HG03064 (cell line): Measurements from ENCODE around the gene SLC39A6.
A peak's percentile ranks its signal among the peaks of the same experiment; 100 is the strongest.
"Not testable (repeated sequence)": the region's sequence is repeated elsewhere in the genome, so short reads cannot be mapped to it uniquely, and the experiment has no call there.

Experiments used
- ATAC-seq: cut with Tn5 transposase; IDR thresholded peaks from one replicate; pipeline ENCODE4 v1.9.1; 2021; ENCODE audit warnings: low read depth; ENCODE audit not compliant: unreplicated experiment

Gene SLC39A6, protein sequence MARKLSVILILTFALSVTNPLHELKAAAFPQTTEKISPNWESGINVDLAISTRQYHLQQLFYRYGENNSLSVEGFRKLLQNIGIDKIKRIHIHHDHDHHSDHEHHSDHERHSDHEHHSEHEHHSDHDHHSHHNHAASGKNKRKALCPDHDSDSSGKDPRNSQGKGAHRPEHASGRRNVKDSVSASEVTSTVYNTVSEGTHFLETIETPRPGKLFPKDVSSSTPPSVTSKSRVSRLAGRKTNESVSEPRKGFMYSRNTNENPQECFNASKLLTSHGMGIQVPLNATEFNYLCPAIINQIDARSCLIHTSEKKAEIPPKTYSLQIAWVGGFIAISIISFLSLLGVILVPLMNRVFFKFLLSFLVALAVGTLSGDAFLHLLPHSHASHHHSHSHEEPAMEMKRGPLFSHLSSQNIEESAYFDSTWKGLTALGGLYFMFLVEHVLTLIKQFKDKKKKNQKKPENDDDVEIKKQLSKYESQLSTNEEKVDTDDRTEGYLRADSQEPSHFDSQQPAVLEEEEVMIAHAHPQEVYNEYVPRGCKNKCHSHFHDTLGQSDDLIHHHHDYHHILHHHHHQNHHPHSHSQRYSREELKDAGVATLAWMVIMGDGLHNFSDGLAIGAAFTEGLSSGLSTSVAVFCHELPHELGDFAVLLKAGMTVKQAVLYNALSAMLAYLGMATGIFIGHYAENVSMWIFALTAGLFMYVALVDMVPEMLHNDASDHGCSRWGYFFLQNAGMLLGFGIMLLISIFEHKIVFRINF

DNA sequence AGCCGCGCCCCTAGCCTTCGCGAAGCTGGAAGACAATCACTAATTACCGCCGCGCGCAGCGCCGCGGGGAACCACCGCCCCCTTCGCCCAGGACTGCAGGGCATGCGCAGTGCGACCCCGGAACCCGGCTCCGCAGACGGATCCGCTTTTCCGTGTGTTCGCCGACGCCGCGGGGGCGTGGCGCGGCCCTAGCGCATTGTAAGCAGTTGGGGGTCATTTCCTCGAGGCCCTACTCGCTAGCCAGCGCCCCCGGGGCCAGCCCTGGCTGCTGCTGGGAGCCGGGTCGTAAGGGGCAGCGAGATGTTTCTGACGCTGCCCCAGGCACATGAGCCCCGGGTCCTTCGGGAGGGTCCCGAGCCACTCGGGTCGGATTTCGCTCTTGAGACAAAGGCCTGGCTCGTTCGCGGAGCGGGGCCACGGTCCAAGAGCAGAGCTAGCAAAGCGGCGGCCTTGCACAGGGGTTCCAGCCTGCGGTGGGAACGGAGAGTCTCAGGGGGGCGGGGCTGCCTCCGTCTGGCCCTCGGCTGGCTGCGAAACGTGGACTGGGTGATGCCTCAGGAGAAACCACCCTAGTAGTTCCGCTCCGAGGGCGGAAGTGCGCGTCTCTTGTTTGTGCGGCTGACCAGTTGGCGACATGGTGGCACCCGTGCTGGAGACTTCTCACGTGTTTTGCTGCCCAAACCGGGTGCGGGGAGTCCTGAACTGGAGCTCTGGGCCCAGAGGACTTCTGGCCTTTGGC lies at the start of gene SLC39A6, which contains the start of gene ELP2:
SLC39A6 (minus strand) TSS at position 41 of the 739 bp plus-strand sequence. CDS start 2,333 bp downstream, outside the sequence.
ELP2 (plus strand) TSS at position 600 of the 739 bp plus-strand sequence; CDS start at position 635, 35 bp downstream.
- peak; percentile 93 for ATAC-seq

DNA sequence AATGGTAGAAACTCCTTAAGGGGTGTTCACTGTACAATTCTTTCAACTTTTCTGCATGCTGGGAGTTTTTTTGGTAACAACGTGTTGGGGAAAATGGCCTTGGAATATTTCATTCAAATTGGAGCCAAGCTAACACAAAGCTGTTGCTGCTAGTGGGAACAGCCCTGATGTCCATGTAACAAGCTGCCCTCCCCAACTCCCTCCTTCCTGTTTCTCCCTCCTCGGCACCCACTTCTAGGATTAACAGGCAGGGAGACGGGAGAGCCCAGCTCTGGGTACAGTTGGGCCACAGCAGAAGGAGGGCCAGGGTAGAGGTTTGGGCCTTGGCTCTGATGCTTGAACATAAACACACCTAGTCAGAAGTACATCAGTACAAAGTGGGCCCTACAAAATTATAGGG lies 48.8 kb upstream of the SLC39A6 start:
- ATAC-seq: no peak

- ATAC-seq: no peak
Measured at GRCh38 chr18:36176711-36177110, 47.6 kb upstream of the SLC39A6 start.

DNA sequence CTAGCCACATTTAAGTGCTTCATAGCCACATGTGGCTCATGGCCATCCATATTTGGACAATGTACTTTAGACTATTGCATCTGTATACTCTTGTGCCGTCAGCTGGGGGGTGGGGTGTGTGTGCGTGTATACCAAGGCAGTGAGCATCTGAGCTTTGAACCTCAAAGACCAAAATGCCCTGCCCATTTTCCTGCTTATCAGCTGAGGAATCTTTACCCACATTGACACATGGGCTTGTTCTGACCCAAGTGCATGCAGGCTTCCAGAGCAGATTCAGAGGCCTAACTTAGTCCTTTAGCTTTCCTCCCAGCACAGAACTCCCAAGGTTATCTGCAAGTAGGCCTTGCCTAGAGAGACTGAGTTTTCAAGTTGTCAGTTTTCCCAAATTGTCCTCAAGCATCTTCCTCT lies 47.0 kb upstream of the SLC39A6 start:
- ATAC-seq: no peak

DNA sequence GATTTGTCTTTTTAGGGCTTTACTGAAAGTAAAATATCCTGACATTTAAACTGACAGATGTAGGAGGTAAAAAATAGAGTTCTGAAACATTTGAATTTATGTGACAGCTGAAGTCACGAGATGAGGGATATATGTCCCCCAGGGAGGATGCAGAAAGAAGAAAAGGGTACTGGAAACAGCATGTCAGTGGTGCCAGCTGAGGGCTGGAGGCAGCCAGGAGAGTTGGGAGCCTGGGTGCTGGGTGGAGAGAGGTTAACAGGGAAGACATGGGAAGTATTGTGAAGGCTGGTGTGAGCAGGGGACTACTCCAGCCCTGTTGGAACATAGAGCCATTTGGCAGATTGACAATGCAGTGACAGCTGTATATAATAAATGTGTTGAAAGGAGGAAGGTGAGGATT lies 46.3 kb upstream of the SLC39A6 start:
- ATAC-seq: no peak

DNA sequence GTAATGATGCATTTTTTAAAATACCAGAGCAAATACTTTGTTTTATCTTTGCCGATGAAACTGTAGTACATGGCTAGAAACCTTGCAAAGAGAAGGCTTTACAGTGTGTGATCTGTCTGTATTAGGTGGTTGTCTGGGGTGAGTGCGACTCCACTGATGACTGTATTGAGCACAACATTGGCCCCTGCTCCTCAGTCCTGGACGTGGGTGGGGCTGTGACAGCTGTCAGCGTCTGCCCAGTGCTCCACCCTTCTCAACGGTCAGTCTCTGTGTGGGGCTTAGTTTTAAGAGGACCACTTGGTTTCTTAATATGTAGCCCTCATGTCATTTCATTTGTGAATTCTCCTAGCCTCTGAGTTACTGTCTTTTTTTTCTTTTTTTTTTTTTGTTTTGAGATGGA lies 40.8 kb upstream of the SLC39A6 start:
- ATAC-seq: no peak

DNA sequence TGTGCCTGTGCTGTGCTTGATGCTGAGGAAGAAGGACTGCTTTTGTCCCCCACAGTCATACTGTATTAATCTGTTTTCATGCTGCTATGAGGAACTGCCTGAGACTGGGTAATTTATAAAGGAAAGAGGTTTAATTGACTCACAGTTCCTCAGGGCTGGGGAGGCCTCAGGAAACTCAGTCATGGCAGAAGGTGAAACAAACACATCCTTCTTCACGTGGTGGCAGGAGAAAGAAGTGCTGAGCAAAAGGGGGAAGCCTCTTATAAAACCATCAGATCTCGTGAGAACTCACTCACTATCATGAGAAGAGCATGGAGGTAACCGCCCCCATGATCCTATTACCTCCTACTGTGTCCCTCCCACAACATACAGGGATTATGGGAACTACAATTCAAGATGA lies 39.2 kb upstream of the SLC39A6 start:
- not testable (repeated sequence) for ATAC-seq

DNA sequence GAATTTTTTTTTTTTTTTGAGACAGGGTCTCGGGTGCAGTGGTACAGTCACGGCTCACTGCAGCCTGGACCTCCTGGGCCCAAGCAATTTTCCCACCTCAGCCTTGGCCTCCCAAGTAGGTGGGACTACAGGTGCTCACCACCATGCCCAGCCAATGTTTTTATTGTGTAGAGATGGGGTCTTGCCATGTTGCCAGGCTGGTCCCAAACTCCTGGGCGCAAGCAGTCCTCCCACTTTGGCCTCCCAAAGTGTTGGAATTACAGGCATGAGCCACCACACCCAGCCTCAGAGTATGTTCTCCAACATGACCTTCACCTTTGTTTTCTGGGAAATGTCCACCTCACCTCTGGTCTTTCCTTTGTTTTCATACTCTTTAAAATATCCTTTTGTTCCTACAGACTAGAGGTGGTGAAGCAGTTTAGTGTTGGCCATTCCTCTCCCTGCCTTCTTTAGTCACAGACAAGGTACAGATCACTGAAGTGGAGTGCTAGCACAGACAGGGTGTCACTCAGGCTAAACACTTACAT lies 38.6 kb upstream of the SLC39A6 start:
- ATAC-seq: no peak

DNA sequence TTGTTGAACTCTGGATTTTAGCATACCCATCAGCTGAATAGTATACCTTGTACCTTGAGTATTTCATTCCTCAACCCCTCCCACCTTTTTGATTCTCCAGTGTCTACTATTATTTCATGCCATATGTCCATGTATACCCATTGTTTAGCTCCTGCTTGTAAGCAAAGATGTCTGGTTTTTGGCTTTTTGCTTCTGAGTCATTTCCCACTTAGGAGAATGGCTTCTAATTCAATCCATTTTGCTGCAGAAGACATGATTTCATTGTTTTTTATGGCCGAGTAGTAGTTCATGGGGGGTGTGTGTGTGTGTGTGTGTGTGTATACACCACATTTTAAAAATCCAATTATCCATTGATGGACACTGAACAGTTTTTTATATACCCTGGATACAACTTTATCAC lies 33.8 kb upstream of the SLC39A6 start:
- no peak for ATAC-seq

DNA sequence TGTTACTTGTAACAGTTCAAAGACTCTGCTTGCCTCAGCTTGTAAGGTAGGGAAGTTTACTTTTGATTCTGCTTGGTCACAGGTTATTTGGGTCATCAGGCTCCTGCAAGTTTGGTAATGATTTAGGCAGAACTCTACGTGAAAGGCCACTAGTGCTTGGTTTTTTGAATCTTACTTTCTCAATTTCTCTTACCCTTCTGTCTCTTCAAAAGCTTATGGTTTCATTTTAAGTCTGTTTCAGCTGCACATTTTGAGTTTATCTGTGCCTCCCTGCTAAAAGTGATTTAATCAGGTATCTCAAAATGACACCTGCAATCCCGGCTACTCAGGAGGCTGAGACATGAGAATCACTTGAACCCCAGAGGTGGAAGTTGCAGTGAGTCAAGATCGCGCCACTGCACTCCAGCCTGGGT lies 31.8 kb upstream of the SLC39A6 start:
- ATAC-seq: no peak

GRCh38 chr18:36158266-36158867 lies 29.2 kb upstream of the SLC39A6 start:
- no peak for ATAC-seq

GRCh38 chr18:36157441-36157840 lies 28.3 kb upstream of the SLC39A6 start:
- ATAC-seq: no peak

GRCh38 chr18:36155851-36156757 lies 27.0 kb upstream of the SLC39A6 start:
- no peak for ATAC-seq

- ATAC-seq: no peak
Measured at GRCh38 chr18:36153771-36154170, 24.6 kb upstream of the SLC39A6 start.

DNA sequence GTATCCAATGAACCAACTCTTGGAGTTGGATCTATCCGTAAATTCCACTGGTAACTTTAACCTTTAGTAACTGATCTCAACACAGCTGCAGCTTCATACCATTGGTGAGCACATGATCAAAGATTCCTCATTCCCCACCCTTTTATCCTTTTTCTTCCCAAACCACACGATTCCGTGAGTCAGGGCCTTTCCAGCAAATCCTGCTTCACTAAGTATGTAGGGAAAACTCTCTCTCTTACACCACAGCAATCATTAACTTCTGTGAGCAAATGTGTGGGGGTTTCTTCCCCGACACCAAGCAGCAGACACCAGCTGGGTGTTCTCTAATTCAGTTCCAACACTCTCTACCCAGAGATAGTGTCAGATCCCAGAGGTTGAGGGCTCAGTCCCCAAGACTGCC lies 24.1 kb upstream of the SLC39A6 start:
- no peak for ATAC-seq

- ATAC-seq: no peak
Measured at GRCh38 chr18:36152781-36153180, 23.6 kb upstream of the SLC39A6 start.

DNA sequence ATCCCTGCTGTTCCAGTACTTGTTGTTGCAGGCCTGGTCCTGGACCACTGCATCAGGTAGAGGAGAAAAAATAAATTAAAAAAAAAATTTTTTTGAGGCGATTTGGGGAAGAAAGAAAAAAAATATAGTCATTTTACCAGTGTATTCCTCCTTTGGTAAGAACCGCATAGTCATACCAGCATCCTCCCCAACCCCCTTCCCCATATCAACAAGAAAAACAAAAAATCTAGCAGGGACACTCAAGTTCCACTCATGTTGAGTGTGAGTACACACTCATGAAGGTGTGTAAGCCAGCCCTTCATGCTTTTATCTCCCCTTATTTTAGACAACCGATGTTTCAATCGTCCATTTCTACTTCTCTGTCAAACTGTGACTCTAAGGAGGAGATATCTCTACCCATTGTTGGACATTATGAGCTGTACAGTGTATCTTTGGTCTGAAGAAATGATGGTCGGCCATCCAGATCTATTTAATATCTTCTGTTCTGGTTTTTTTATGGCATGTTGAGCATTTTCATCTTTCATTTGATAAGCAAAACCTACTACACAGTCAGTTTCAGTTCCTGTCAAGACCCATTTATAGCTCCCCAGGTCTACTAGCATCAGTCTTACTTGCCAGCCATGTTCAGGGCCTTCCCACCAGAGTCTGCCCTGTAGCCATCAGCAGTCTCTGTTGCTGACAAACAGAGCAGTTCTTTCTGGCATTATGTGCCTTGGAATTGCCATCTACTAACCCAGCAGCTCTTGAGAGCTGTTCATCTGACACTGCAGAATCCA lies 20.6 kb upstream of the SLC39A6 start:
- ATAC-seq: peak; percentile 94

- no peak for ATAC-seq
Measured at GRCh38 chr18:36143391-36143790, 14.3 kb upstream of the SLC39A6 start.

- no peak for ATAC-seq
Measured at GRCh38 chr18:36142751-36143150, 13.6 kb upstream of the SLC39A6 start.
